ENCODE results near the gene ASTN2. TPM values are rescaled to one million over a fixed set of nuclear protein-coding genes. Genes with fewer than 3 reads are reported as not detected.

The ASTN2 gene
- total RNA-seq, 1 donor from 2014 or later: 42.2 TPM

DNA sequence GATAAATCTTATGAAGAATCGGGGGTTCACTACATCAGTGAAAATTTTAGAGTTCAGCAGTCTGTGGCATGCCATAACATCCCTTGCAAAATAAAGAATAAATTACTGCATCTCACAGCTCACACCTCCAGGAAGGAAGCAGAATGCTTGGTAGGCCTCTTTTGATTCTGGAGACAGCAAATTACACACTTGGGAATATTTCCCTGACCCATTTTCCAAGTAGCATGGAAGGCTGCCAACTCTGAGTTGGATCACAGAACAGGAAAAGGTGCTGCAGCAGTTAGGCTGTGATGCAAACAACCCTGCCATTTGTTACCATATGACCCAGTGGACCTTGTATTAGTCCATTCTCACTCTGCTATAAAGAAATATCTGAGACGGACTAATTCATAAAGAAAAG lies 293.5 kb downstream of the ASTN2 start:
- DNase-seq (ENCODE audit: low read depth): no peak

- DNase-seq (ENCODE audit: low read depth): peak; percentile 58
These were observed 294.8 kb downstream of the ASTN2 start for GRCh38 chr9:117120061-117120460.

DNA sequence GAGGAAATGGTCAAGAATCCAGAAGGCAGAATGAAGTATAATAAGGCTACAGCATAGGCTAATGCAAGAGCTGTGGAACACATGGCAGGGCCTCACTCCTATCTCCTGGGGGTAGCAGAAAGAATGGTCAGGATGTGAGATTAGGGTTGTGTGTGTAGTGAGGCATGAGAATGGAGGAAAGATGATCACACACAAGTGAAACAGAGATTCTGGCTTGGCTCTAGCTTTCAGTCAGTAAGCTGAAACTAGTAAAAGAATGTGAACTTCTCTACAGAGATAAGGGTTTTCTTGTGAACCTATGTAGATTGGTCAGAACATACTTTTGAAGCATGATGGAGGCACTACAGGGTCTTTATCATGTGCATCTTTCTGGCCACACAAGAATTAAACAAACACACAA lies 298.8 kb downstream of the ASTN2 start:
- DNase-seq (ENCODE audit: low read depth): no peak

DNA sequence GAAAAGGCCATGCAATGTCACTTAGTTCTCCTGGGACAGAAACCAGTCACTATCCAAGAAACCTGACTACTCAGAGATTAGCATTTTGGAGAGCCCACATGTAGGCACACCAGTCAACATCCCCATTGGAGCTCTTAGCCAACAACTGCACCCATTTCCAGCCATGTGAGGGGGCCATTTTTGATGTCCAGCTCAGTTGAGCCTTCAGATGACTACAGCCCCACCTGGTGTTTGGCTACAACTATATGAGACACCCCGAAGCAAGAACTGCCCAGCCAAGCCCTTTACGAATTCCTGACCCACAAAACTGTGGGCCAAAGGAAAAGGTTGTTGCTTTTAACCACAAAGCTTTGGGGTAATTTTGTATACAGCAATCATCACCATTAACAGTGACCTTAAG lies 300.1 kb downstream of the ASTN2 start:
- no peak for DNase-seq (ENCODE audit: low read depth)

DNA sequence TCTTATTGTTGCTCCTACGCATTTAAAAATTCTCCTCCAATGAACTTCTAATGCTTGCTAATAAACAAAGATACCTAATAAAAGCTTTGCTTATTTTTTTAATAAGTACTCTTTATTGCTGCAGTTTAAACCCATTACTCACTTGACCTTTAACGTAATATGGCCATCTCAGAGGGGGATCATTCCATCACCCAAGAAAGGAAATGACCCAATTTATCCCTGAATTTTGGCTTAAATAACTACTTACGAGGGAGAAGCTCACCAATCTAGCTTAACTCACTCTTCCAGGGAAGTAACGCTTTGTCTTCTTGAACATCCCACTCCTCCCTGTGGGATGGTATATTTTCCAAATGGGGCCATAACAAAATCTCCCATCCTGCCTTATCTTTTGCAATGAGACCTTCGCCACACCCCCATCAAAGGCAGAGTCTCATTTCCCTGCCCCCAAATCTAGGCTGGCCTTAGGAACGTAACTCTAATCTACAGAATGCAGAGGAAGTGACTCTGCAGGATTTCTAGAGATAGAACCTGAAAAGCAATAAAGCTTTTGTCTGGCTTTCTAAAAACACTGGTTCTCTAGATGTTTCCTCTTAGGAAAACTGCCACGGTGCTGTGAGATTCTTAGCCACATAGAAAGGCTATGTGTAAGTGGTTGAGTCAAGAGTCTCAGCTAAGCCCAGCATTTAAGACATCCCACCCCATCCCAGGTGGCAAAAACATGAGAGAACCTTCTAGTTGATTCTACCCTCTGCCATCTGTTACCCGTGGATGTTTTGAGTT lies 310.0 kb downstream of the ASTN2 start:
- DNase-seq (ENCODE audit: low read depth): no peak

GRCh38 chr9:117104206-117104605 lies 310.7 kb downstream of the ASTN2 start:
- DNase-seq (ENCODE audit: low read depth): no peak

DNA sequence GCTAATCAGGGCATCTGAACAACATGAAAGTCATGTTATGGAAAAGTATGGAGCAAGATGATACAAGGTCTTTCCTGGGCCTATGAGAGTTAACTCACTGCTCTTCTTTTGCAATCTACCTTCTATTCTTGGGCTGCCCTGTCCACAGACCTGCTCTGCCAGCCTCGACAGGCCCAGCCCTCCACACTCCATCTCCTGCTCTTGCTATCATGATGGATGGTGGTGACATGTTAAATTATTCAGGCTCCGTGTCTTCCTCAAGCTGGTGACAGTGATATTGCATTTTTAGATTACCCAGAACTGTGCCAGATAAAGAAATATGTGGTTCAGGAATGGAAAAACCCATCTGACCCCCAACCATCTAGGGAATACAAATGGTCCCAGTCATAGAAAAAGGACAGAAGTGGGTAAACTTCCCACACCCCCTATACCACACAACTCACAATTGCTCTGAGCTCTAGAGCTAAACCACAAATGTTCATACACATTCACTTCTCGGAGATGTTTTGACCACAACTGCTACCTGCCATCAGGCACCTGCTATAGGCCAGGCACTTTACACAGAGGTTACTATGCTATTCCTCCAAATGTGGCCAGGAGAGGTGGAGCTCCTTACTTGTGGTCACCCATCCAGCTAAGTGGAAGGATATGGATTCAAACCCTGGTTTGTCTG lies 311.3 kb downstream of the ASTN2 start:
- no peak for DNase-seq (ENCODE audit: low read depth)

DNA sequence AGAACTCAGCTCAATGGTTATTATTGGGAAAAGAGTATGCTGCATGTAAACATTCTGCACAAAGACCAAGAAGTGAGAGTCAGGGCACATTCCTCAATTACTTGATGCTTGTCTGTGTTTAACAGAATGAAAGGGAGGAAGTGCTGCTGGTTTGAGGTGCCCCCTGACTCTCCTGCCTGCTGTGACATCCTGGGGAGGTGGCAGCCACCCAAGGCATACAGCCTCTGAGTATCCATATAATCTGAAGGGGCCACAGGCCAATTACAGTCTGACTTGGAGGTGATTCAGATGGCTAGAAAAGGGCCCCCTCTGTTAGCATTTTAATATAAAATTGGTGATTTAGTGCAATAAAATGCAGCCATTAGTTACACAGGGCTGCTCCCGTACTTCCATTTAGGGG lies 313.8 kb downstream of the ASTN2 start:
- no peak for DNase-seq (ENCODE audit: low read depth)

- DNase-seq (ENCODE audit: low read depth): no peak
These were observed 316.5 kb downstream of the ASTN2 start for GRCh38 chr9:117098331-117098730.

GRCh38 chr9:117097761-117098160 lies 317.1 kb downstream of the ASTN2 start:
- DNase-seq (ENCODE audit: low read depth): no peak

DNA sequence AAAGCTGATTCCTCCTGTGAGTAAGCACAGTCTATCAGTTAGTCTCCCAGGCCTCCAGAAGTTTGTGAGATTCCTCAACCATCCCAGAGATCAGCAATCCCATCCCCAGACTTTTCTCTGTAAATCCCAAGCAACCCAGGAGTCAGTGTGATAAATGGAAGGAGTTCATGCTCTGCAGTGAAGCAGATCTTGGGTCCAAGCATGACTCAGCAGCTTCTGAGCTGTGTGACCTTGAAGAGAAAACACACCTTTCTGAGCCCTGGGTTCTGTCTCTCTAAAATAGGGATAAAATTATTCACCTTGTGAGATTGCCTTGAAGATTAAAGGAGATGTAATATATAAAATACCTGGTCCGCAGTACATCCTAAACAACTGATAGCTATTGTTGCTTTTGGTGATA lies 318.7 kb downstream of the ASTN2 start:
- DNase-seq (ENCODE audit: low read depth): no peak

GRCh38 chr9:117095081-117095480 lies 319.8 kb downstream of the ASTN2 start:
- no peak for DNase-seq (ENCODE audit: low read depth)

DNA sequence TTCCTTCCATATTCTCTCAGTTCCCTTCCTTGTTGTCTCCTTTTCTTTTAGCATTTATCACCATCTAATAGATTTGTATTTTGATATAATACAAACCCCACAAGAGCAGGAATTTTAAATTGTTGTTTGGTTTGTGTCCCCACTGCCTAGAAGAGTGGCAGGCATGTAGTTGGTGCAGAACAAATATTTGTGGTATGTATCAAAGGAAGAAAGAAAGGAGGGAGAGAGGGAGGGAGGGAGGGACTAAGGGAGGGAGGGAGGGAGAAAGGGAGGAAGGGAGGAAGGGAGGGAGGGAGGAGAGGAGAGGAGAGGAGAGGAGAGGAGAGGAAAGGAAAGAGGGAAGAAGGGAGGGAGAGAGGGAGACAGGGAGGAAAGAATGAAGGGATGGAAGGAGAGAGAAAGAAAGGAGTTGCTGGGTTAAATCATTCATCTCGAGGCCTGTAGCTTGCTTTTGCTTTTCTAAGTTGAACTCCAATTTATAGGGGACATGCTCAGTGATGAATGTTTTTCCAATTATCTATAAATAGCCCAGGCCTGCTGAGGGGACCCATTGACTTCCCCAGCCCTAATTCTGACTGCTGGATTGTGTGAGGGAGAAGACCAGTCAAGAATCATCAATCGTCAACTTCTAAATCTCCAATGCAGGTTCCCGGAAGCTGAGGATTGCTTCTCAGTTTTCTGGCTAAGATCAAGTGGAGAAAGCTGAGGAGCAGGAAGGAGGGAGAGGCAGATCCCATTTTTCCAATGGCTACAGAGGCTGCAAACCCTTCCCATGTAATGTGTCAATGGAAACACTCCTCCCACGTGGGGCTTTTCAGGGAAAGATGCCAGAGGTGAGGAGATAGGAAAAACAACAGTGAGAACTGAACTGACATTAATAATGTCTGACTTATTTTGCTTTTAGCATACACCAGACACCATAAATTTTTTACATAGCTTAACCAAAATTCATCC lies 320.7 kb downstream of the ASTN2 start:
- DNase-seq (ENCODE audit: low read depth): no peak

DNA sequence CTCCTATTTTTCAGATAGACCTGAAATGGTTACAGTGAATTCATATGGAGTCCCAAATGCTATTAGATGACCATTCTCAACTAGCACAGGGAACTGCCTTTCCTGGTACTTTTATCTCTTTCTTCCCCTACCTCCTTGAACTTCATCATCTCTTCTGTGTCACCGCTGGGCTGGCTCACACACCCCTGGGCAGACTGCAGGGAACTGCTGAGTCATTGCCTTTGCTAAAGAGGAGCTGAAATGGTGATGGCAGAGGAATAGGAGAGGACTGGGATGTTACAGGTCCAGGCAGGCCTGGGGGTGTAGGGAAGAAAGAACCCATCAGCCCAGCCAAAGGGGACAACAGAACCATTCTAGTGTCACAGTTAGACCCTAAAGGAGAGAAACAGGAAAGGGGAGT lies 322.3 kb downstream of the ASTN2 start:
- peak; percentile 61 for DNase-seq (ENCODE audit: low read depth)

GRCh38 chr9:117091529-117091928 lies 323.3 kb downstream of the ASTN2 start:
- no peak for DNase-seq (ENCODE audit: low read depth)

- DNase-seq (ENCODE audit: low read depth): no peak
These were observed 326.1 kb downstream of the ASTN2 start for GRCh38 chr9:117088786-117089185.

DNA sequence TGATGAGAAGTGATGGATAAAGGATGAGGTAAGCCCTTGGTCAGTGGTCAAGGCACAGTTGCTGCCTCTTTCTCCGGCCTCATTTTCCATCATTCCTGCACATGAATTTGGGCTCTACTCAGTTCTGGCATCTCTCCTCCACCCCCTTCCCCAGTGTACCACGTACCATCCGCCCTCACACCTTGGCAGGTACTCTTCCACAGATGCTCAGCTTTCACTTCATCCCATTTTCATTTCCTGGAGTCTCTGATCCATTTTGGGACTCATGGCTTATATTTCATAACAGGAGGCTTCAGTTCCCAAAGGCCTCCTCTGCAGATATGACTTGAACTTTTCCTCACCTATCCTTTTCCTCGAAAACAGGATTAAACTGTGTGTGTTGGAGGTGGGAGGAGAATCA lies 326.7 kb downstream of the ASTN2 start:
- no peak for DNase-seq (ENCODE audit: low read depth)

- DNase-seq (ENCODE audit: low read depth): no peak
These were observed 330.6 kb downstream of the ASTN2 start for GRCh38 chr9:117084221-117084620.

DNA sequence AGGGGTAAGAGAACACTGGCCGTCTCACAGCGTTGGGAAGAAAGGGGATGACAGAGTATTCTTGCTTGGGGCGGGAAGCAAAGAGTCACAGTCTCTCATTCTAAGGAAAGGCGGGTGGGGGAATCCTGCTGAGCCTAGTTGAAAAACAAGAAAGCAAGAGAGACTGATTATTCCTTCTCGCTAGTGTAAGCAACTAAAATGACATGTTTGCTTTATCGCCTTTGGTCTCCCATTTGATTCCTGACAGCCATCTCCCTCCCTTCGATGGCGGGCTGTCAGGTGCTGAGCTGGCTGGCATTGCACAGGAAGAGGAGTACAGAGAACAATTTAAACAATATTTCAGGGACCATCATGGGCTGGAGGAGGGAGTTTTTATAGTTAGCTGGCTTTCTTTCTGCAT lies 331.3 kb downstream of the ASTN2 start:
- DNase-seq (ENCODE audit: low read depth): no peak

DNA sequence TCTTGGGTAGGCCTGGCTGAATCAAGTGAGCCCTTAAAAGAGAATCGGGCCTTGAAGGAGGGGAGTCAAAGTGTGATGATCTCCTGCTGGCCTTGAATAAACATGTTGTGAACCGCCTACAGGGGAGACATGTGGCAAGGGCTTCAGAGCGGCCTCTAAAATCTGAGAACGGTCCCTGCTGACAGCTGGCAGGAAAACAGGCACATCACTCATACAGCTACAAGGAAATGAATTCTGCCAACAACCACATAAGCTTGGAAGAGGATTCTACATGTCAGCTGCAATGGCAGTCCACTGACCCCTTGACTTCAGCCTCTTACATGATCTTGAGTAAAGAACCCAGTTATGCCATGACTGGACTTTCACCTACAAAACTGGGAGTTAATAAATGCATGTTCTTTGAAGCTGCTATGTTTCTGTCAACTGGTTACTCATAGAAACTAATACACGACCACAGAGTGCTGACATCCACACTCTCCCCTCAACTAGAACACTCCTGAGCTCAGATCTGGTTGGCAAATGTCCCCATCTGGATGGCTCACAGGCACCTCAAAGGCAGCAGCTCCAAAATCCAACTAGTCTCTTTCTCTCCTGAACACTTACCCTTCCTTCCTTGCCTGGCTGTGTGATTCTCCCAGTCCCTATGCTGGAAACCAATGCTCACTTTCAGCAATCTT lies 333.1 kb downstream of the ASTN2 start:
- DNase-seq (ENCODE audit: low read depth): peak; percentile 3

GRCh38 chr9:117080765-117081390 lies 334.0 kb downstream of the ASTN2 start:
- no peak for DNase-seq (ENCODE audit: low read depth)

All from renal cortical epithelial cell (primary cell).